ENCODE data around the gene RIT2. TPM values are rescaled to one million over a fixed set of nuclear protein-coding genes. Genes with fewer than 3 reads are reported as not detected.

RIT2 gene
- total RNA-seq, result not detected in 2 replicates

DNA sequence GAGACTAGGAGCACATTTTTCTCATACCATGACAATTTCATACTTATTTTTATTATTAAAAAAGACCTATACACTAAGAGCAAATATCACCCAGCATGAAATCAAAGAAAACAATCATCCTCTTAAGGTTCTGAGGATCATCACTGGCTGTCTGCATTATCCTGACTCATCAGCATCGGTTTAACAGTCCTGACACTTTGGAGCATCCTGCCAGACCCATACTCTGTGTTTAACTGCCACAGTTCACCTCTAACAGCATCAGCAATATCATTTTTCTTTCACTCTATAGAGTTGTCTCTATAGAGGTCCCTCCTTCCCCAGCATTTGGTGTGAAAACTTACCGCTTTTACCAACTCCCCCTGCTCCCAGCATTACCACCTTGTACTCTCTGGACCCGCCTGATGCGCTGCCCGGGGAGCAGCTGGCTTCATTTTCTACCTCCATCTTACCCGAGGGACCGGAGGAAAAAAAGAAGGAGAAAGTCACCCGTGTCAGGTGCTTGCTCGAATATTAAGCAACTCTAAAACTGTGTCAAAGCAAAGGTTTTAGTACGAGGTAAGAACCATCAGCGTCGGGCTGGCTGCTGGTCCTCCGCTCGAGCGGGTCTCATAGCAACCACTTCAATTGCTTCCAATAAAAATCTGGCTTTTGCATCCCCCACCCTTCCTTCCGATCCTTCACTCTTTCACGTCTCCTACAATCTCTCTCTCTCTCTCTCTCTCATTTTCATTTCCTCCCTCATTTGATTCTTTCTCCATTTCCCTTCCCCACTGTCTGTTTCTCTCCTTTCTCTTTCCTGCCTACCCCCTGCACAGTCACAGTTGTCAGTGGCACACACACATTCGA is at the start of gene RIT2:
Gene RIT2 (minus strand): TSS at position 610 of the 846 bp plus-strand sequence.

Other genes with a start within 250 kb of the RIT2 start
- gene SYT4, start 161.8 kb upstream of the RIT2 start, total RNA-seq, result not detected in 2 replicates

All from cardiac atrium fibroblast (primary cell).